Stomach (tissue), 4 donors: ENCODE data around the gene PDE4DIP.
"Not testable (repeated sequence)": the region's sequence is repeated elsewhere in the genome, so short reads cannot be mapped to it uniquely, and the experiment has no call there.

Source experiments
- EP300 ChIP-seq: sonication (generic); formaldehyde crosslinking; IDR thresholded peaks from one replicate; pipeline ENCODE4 v1.6.1; 2017; ENCODE audit warnings: antibody characterized with exemption
- POLR2A ChIP-seq, 4 donors: fragments of 450-650 bp; IDR thresholded peaks; one replicate each; pipeline ENCODE4 v1.6.1; 2016; ENCODE audit warnings: antibody characterized with exemption in 4 of 4, control low read depth in 2 of 4, mild to moderate bottlenecking in 1 of 4, moderate library complexity in 1 of 4
- POLR2AphosphoS5 ChIP-seq, 3 donors: sonication (generic); formaldehyde crosslinking; IDR thresholded peaks; one replicate each; pipeline ENCODE4 v1.6.1; 2016; ENCODE audit warnings: antibody characterized with exemption in 3 of 3
- TF ChIP-seq, protein P1 (sequence below), 7 experiments: fragments of 450-650 bp in 4 of 7; fragments of 200-600 bp in 3 of 7; sonication (generic) in 3 of 7; IDR thresholded peaks; one replicate each; pipeline ENCODE4 v1.5.1; 2016 to 2019; ENCODE audit warnings: antibody characterized with exemption in 7 of 7, control low read depth in 2 of 7, mild to moderate bottlenecking in 1 of 7

DNA sequence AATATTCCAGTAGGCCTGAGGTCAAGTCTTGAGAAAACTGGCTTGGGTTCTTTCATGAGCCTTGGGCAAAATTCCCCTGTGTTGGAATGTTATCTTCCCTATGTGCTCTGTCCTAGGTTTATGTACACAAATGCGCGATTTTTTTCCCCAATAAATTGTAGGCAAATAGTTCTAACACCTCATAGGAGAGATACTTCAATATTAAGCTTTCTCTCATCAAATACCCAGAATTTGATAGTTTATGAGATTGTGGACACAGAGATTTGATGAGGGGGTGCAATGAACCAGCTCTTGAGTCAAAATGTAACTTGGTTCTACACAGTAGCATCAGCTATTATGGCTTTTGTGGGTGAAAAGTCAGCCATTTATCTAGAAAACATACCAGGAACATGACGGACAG, 220.4 kb downstream of the PDE4DIP start:
- TF ChIP-seq, protein P1, sequence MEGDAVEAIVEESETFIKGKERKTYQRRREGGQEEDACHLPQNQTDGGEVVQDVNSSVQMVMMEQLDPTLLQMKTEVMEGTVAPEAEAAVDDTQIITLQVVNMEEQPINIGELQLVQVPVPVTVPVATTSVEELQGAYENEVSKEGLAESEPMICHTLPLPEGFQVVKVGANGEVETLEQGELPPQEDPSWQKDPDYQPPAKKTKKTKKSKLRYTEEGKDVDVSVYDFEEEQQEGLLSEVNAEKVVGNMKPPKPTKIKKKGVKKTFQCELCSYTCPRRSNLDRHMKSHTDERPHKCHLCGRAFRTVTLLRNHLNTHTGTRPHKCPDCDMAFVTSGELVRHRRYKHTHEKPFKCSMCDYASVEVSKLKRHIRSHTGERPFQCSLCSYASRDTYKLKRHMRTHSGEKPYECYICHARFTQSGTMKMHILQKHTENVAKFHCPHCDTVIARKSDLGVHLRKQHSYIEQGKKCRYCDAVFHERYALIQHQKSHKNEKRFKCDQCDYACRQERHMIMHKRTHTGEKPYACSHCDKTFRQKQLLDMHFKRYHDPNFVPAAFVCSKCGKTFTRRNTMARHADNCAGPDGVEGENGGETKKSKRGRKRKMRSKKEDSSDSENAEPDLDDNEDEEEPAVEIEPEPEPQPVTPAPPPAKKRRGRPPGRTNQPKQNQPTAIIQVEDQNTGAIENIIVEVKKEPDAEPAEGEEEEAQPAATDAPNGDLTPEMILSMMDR (IDR thresholded peaks at IDR 0.05): not testable (repeated sequence)
- TF ChIP-seq POLR2A (IDR thresholded peaks at IDR 0.05); POLR2AphosphoS5 (IDR thresholded peaks at IDR 0.05); EP300: not testable (repeated sequence)
